ENCODE data around the gene KCNT2. TPM values are rescaled to one million over a fixed set of nuclear protein-coding genes. Genes with fewer than 3 reads are reported as not detected.

KCNT2 gene
- total RNA-seq, 6 experiments from 2014 or later = 0.23 to 1.4 (median 0.32) TPM

GRCh38 chr1:196367838-196368237, 240.4 kb downstream of the KCNT2 start:
- TF ChIP-seq, protein P1, sequence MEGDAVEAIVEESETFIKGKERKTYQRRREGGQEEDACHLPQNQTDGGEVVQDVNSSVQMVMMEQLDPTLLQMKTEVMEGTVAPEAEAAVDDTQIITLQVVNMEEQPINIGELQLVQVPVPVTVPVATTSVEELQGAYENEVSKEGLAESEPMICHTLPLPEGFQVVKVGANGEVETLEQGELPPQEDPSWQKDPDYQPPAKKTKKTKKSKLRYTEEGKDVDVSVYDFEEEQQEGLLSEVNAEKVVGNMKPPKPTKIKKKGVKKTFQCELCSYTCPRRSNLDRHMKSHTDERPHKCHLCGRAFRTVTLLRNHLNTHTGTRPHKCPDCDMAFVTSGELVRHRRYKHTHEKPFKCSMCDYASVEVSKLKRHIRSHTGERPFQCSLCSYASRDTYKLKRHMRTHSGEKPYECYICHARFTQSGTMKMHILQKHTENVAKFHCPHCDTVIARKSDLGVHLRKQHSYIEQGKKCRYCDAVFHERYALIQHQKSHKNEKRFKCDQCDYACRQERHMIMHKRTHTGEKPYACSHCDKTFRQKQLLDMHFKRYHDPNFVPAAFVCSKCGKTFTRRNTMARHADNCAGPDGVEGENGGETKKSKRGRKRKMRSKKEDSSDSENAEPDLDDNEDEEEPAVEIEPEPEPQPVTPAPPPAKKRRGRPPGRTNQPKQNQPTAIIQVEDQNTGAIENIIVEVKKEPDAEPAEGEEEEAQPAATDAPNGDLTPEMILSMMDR (IDR thresholded peaks at IDR 0.05) = no peak
- Mint-ChIP-seq H3K36me3 (ENCODE audit: low read depth) (no peaks in the 10 kb centered on the region), H3K27me3 (ENCODE audit: insufficient read depth) (no peaks in the 10 kb centered on the region), H3K4me3 (no peak overlapping the region), H3K9me3 (no peaks in the 10 kb centered on the region), H3K4me1 (ENCODE audit: low read depth) (no peaks in the 10 kb centered on the region), H3K27ac (no peak overlapping the region)
- no peak for DNase-seq

GRCh38 chr1:196366817-196367495, 241.3 kb downstream of the KCNT2 start:
- Mint-ChIP-seq H3K4me1 (ENCODE audit: low read depth) (no peaks in the 10 kb centered on the region), H3K4me3 (no peak overlapping the region), H3K9me3 (no peaks in the 10 kb centered on the region), H3K27ac (no peak overlapping the region), H3K27me3 (ENCODE audit: insufficient read depth) (no peaks in the 10 kb centered on the region), H3K36me3 (ENCODE audit: low read depth) (no peaks in the 10 kb centered on the region)
- TF ChIP-seq, protein P1 (IDR thresholded peaks at IDR 0.05) = no peak
- no peak for DNase-seq

DNA sequence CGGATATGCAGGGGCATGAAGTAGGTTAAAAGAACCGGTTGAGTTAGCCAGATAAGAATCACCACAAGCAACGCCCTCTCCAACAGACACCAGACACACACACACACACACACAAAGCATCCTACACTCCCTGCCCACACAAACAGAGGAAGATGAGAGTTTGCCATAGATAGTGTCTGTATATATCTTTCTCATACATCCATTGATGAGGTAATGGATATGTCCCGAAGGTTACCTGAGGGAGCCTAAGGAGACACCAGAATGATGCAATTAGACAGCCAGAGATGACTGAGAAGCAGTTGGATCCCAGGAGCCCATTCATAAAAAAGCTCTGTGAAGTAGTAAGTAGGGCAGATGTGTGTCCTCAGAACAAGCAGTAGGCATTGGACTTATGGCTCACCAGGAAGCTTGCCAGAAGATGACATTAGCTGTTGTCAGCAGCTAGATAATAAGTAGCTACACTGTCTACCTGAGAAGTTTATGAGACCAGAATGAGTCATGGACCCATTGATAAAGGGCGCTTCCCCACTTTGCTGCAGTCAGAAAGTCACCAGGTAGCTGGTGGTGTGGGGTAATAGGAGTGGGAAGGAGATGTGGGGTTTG, 247.0 kb downstream of the KCNT2 start:
- Mint-ChIP-seq H3K27ac (no peak overlapping the region), H3K4me3 (no peak overlapping the region), H3K9me3 (no peaks in the 10 kb centered on the region), H3K4me1 (ENCODE audit: low read depth) (peaks cover 6% of the 10 kb centered on the region; the same call in 1 of the 2 replicates), H3K36me3 (ENCODE audit: low read depth) (no peaks in the 10 kb centered on the region), H3K27me3 (ENCODE audit: insufficient read depth) (no peaks in the 10 kb centered on the region)
- DNase-seq = no peak
- TF ChIP-seq, protein P1 (IDR thresholded peaks at IDR 0.05) = no peak

- peaks cover 6% of the 10 kb centered on the region; the same call in 1 of the 2 replicates for H3K4me1 Mint-ChIP-seq (ENCODE audit: low read depth)
- TF ChIP-seq, protein P1 (IDR thresholded peaks at IDR 0.05) = no peak
- H3K9me3 Mint-ChIP-seq = no peaks in the 10 kb centered on the region
- no peak for DNase-seq
- H3K27me3 Mint-ChIP-seq (ENCODE audit: insufficient read depth) = no peaks in the 10 kb centered on the region
- H3K4me3 Mint-ChIP-seq = no peak overlapping the region
- H3K27ac Mint-ChIP-seq = no peak overlapping the region
- H3K36me3 Mint-ChIP-seq (ENCODE audit: low read depth) = no peaks in the 10 kb centered on the region
These were observed 250.3 kb downstream of the KCNT2 start for GRCh38 chr1:196357913-196358312.

DNA sequence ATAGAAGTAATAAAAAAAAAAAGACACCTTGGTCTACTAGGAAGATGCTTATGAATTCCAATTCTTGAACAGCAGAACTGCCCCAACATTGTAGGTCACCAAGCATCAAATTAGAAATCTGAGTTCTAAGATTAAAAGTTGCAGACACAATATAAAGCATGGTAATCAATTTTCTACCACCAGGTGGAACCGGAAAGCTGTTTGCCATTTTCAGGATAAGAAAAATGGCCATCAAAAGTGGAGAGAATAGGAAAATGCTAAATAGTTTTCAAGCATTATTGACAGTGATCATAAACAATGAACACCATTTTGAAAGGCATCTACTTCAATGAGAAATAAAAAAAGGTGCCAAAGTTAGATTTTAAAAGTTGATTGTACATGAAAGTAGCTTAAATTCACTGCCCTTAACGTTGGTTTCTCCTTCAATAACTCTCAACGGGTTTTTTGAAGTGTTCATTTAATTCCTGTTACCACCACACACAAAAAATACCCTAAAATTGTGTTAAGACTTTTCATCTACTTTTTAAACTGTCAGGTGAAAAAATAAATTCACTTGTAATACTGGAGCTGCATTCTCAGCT, 252.9 kb downstream of the KCNT2 start:
- no peaks in the 10 kb centered on the region; the same call in 1 of the 2 replicates for H3K9me3 Mint-ChIP-seq
- no peak overlapping the region for H3K4me3 Mint-ChIP-seq
- H3K27me3 Mint-ChIP-seq (ENCODE audit: insufficient read depth) = no peaks in the 10 kb centered on the region
- H3K36me3 Mint-ChIP-seq (ENCODE audit: low read depth) = no peaks in the 10 kb centered on the region
- no peak overlapping the region for H3K27ac Mint-ChIP-seq
- DNase-seq = peak; percentile 36
- TF ChIP-seq, protein P1 (IDR thresholded peaks at IDR 0.05) = peak; percentile 87
- H3K4me1 Mint-ChIP-seq (ENCODE audit: low read depth) = no peaks in the 10 kb centered on the region
